ENCODE results near the gene SPOCD1. TPM values are rescaled to one million over a fixed set of nuclear protein-coding genes. Genes with fewer than 3 reads are reported as not detected.

Gene SPOCD1
- total RNA-seq, 1 donor from 2014 or later = 1.5 TPM

DNA sequence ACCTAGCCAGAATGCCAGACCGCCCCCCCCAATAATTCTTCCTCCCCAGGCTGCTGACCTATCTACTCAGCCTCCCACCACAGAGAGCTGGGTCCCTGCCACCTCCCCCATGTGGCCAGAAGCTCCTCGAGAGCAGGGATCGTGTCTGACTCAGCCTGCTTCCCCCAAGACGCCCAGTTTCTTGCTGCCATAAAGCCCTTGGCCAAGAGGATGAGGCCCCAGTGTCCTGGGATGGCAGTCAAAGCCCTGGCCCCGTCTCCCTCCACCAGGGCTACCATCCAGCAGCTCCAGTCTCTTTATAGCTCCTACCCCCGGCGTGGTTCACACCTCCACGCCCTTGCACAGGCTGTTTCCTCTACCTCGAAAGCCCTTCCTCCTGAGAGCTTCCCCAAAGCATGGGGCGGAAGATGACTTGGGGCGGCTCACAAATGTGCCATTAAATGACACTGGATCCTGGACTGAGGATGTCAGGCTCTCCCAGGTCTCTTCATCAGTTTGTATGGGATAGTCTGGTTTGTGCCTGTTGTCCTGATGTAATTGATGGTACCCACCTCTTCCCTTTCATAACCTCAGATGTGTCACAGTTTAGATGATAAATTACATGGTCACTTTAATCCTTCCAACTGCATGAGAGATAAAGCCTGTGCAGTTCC lies 64.8 kb downstream of the SPOCD1 start:
- Mint-ChIP-seq H3K27ac (ENCODE audit: unreplicated experiment) (peak overlapping the region; percentile 10), H3K4me3 (ENCODE audit: unreplicated experiment) (no peak overlapping the region)

GRCh38 chr1:31749785-31750735 lies 65.8 kb downstream of the SPOCD1 start:
- DNase-seq (ENCODE audit: low spot score) = no peak
- Mint-ChIP-seq H3K4me1 (ENCODE audit: unreplicated experiment) (peaks cover 48% of the 10 kb centered on the region), H3K4me3 (ENCODE audit: unreplicated experiment) (no peak overlapping the region), H3K27ac (ENCODE audit: unreplicated experiment) (no peak overlapping the region), H3K27me3 (ENCODE audit: unreplicated experiment) (peaks cover 11% of the 10 kb centered on the region), H3K36me3 (ENCODE audit: low read depth, unreplicated experiment) (peaks cover 7% of the 10 kb centered on the region), H3K9me3 (ENCODE audit: unreplicated experiment) (no peaks in the 10 kb centered on the region)
- TF ChIP-seq CTCF (IDR thresholded peaks at IDR 0.05; ENCODE audit: unreplicated experiment) = no peak

More for the DNA sequence above, 64.8 kb downstream of the SPOCD1 start:
- Mint-ChIP-seq H3K36me3 (ENCODE audit: low read depth, unreplicated experiment) (peaks cover 7% of the 10 kb centered on the region), H3K9me3 (ENCODE audit: unreplicated experiment) (no peaks in the 10 kb centered on the region), H3K27me3 (ENCODE audit: unreplicated experiment) (peaks cover 12% of the 10 kb centered on the region), H3K4me1 (ENCODE audit: unreplicated experiment) (peaks cover 48% of the 10 kb centered on the region)
- TF ChIP-seq CTCF (IDR thresholded peaks at IDR 0.05; ENCODE audit: unreplicated experiment) = no peak
- no peak for DNase-seq (ENCODE audit: low spot score)

DNA sequence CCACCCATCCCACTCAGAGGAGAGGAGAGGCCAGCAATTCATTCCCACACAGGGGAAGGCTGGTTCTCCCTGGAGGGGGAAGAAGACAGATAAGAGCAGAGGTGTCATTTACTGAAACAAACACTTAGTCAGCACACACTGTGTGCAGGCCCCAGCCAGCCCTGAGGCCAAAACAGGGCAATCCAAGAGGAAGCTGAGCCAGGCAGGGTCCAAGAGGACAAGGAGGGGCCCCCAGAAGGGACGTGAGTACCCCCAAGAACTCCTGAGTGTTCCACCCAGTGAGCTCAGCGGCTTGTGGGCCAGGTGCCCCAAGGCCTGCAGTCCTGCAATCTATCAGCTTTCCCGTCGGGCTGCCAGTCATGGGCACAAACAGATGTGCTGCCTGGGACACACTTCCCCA lies 67.5 kb downstream of the SPOCD1 start:
- TF ChIP-seq CTCF (IDR thresholded peaks at IDR 0.05; ENCODE audit: unreplicated experiment) = no peak
- Mint-ChIP-seq H3K36me3 (ENCODE audit: low read depth, unreplicated experiment) (peaks cover 7% of the 10 kb centered on the region), H3K4me1 (ENCODE audit: unreplicated experiment) (peaks cover 50% of the 10 kb centered on the region), H3K27me3 (ENCODE audit: unreplicated experiment) (peaks cover 11% of the 10 kb centered on the region), H3K4me3 (ENCODE audit: unreplicated experiment) (no peak overlapping the region), H3K9me3 (ENCODE audit: unreplicated experiment) (no peaks in the 10 kb centered on the region), H3K27ac (ENCODE audit: unreplicated experiment) (no peak overlapping the region)
- DNase-seq (ENCODE audit: low spot score) = no peak

DNA sequence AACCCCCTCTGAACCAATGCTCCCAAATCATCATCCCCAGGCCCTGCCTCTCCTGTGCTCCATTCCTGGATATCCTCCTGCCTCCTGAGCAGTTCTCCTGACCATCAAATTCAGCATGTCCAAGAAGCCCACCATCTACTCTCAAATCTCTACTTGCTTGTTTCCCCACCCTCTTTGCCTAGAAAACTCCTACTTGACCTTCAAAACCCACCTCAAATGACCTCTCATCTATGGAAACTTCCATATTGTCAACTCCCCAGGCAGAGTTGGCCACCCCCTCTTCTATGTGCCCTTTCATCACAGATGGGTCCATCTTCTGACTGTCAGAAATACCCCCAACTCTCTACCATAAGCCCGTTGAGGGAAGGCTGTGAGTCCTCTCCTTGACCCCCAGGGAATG lies 68.5 kb downstream of the SPOCD1 start:
- H3K4me1 Mint-ChIP-seq (ENCODE audit: unreplicated experiment) = peaks cover 40% of the 10 kb centered on the region
- H3K27me3 Mint-ChIP-seq (ENCODE audit: unreplicated experiment) = peaks cover 11% of the 10 kb centered on the region
- no peak for TF ChIP-seq CTCF (IDR thresholded peaks at IDR 0.05; ENCODE audit: unreplicated experiment)
- H3K4me3 Mint-ChIP-seq (ENCODE audit: unreplicated experiment) = peak overlapping the region; percentile 63
- H3K9me3 Mint-ChIP-seq (ENCODE audit: unreplicated experiment) = no peaks in the 10 kb centered on the region
- peak overlapping the region; percentile 53 for H3K27ac Mint-ChIP-seq (ENCODE audit: unreplicated experiment)
- no peak for DNase-seq (ENCODE audit: low spot score)
- peaks cover 7% of the 10 kb centered on the region for H3K36me3 Mint-ChIP-seq (ENCODE audit: low read depth, unreplicated experiment)

- Mint-ChIP-seq H3K4me3 (ENCODE audit: unreplicated experiment) (no peak overlapping the region), H3K4me1 (ENCODE audit: unreplicated experiment) (peaks cover 34% of the 10 kb centered on the region), H3K27me3 (ENCODE audit: unreplicated experiment) (peaks cover 12% of the 10 kb centered on the region), H3K9me3 (ENCODE audit: unreplicated experiment) (no peaks in the 10 kb centered on the region), H3K36me3 (ENCODE audit: low read depth, unreplicated experiment) (peaks cover 7% of the 10 kb centered on the region), H3K27ac (ENCODE audit: unreplicated experiment) (no peak overlapping the region)
- no peak for DNase-seq (ENCODE audit: low spot score)
- no peak for TF ChIP-seq CTCF (IDR thresholded peaks at IDR 0.05; ENCODE audit: unreplicated experiment)
Measured at GRCh38 chr1:31746687-31747086, 69.1 kb downstream of the SPOCD1 start.

Measured in endothelial cell (in vitro differentiated cells).